A172 (cell line): ENCODE data around the gene ZFAND2B. TPM values are rescaled to one million over a fixed set of nuclear protein-coding genes. Genes with fewer than 3 reads are reported as not detected.

Source experiments
- DNase-seq: peaks from one replicate; pipeline ENCODE4 v3.0.0-alpha.2; 2015; ENCODE audit warnings: low spot score
- total RNA-seq: library from RNA; depleted of rRNA; stranded (reverse); fragments of >200 nt; shearing (Covaris generic); gene quantifications from 2 replicates; pipeline ENCODE4 v1.2.3, GENCODE V29; 2014

Gene ZFAND2B
- total RNA-seq, 1 experiment from 2014 or later: 57.6 TPM

GRCh38 chr2:219220652-219221402, 14.2 kb downstream of the ZFAND2B start:
- no peak for DNase-seq

DNA sequence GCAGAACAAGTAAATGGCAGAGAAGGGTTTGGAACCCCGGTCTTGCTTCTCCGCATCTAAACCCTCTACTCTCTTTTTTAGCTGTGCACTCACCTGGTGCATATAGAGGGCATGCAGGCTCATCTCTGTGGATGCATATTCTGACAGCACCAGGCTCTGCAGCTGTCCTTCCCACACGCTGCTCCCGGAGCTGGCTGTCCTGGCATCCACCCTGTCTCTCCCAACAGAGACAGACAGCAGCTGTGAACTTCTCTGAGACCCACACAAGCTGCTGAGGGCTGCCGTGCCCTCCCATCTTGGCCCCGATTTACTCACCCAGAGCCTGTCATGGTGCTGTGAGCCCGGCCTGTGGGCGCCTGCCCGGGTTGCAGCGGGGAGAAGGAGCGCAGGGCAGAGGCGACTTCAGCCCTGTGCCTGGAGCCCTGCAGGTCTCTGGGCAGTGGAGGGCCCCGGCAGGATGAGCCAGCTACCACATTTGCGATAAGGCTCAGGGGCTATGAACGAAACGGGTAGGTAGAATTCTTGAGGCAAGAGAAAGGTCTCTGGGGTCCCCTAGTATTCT, 15.5 kb downstream of the ZFAND2B start:
- DNase-seq: no peak

- no peak for DNase-seq
Observed at GRCh38 chr2:219223831-219224610, 17.4 kb downstream of the ZFAND2B start.

DNA sequence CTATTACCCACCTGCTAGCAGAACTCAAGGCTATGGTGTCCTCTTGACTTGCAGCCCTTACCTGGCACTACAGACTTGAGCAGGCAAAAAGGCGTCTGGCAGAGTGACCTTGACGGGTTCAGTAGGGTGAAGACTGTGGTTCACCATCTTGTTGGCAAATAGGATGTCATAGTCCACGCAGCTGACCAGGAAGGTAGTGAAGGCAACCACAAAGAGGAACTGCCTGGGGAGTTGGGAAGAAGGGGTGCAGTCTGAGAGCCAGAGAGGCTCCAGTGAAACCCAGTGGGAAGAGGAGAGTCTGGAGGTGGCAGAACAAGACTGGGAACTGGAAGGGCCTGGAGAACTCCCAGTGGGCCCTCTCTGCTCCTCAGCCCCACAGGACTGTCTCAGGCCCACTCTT, 18.8 kb downstream of the ZFAND2B start:
- DNase-seq: no peak

GRCh38 chr2:219228041-219228910, 21.7 kb downstream of the ZFAND2B start:
- no peak for DNase-seq

- no peak for DNase-seq
Observed at GRCh38 chr2:219228911-219229304, 22.3 kb downstream of the ZFAND2B start.

DNA sequence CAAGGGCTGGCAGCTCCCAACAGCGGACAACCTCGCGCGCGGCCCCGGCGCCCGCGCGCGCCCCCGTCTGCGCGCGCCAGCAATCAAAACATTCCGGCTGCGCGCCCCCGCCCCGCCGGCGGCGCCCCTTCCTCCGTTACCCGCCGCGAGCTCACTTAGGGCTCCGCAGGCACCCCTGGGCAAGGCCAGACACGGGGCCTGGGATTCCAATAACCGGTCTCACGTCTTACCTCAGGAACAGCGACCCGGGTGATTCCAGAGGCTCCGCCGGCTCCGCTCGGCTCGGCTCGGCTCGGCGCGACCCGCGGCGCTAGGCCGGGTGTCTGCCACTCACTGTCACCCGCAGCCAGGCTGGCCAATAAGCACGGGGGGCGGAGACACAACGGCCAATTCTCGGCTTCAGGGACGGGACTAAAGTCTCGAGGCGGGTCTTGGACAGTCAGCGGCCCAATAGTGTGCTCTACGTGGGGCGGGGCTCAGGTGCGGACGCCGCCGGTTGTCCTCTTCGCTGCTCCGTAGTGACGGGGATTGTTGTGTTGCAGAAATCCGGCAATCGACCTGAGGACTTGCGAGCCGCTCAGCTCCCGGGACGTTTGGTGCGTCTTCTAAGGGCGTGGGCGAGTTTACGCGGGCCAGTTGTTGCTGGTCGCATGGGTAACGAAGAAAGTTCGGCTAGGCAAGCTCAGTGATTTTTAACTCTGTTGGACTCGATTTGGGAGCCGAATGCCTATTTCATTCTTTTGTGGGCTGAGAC, 22.9 kb downstream of the ZFAND2B start, which contains the start of the genes ANKZF1 and ATG9A:
ANKZF1 (plus strand) TSS at position 502 of the 754 bp plus-strand sequence. CDS start 452 bp downstream, outside the sequence.
ATG9A (minus strand) TSS at position 332 of the 754 bp plus-strand sequence. CDS start 1,612 bp downstream, outside the sequence.
- peak; percentile 98 for DNase-seq

- peak; percentile 40 for DNase-seq
Observed at GRCh38 chr2:219230059-219230540, 23.5 kb downstream of the ZFAND2B start.

- DNase-seq: no peak
Observed at GRCh38 chr2:219234331-219234730, 27.7 kb downstream of the ZFAND2B start.

DNA sequence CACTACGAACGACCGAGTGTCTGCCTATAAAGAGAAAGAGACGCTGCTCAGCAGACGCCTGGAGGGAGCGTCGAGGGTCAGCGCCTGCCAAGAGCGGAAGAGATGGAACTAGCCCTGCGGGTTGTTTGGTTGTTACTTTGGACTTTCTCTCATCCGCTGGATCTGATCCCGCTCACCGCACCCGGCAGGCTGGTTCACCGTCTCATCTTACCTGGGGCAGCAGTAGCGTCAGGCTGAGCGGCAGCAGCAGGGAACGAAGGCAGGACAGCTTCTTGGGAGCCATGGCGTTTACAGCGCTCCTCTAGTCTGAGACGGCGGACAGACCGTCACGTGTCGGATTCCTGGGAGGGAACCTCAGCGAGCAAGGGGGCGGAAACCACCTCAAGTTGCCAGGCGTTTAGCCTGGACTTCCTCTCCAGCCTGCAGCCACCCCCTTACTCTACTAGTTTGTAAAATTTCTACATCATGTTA, 36.7 kb downstream of the ZFAND2B start:
- DNase-seq: no peak

DNA sequence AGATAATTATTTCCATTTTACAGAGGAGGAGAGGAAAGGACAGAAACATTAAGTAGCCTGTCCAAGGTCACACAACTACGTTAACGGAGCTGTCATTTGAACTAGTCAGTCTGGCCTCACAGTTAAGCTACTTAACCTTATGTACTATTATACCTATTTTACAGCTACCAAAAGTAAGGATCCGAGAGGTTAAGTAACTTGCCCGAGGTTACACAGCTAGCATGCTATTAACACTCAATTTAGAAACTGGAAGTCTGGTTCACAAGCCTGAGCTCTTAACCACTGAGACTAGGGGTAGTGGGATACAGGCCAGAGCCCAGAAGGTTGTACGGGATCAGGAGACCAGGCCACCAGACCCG, 38.2 kb downstream of the ZFAND2B start:
- no peak for DNase-seq

DNA sequence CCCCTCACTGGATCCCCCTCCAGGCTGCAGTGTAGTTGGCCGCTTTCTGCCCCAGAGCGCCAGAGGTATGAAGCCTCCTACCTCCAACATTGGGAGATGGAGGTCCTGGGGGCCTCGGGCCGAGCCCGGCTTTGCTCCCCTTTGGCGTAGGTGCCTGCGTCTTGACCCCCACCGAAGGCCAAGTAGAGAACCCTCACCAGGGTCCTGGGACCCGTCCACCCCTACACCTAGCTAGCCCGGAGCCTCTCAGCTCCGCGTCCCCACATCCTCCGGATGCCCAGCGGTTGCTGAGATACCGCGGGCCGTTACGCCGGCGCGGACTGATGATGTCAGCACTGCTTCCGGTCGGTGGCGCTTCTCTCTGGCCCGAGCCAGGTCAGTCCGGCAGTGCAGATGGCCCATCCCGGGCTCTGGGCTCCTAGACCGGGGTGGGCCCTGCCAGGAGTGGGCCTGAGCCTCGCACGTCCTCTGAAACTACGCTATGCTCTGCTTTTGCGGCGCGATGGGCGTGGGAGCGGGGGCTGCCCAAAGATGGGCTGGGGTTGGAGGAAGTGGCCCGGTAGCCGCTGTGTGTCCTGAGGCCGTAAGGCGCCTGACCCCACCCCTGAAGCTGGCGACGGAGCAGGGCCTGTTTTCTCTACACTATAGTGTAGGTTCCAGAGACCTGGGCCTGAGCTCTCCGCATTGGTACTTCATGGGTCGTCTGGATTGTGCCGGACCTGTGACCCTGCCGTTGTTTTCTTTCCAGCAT, 38.7 kb downstream of the ZFAND2B start, which contains the start of the genes GLB1L and STK16:
GLB1L (minus strand) TSS at position 297 of the 751 bp plus-strand sequence. CDS start 1,871 bp downstream, outside the sequence.
STK16 (plus strand) TSS at position 332 of the 751 bp plus-strand sequence. CDS start 521 bp downstream, outside the sequence.
- peak; percentile 89 for DNase-seq

GRCh38 chr2:219245899-219246230, 39.3 kb downstream of the ZFAND2B start:
- DNase-seq: no peak

DNA sequence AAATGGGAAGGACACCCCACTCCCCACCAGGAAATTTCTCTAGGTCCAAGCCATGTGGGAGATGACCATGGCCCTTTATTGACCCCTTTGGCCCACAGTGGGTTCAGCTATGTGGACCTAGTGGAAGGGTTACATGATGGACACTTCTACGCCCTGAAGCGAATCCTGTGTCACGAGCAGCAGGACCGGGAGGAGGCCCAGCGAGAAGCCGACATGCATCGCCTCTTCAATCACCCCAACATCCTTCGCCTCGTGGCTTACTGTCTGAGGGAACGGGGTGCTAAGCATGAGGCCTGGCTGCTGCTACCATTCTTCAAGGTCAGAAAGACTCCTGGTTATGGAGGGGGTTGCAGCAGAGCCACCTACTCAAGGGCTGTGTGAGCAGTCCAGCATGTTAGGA, 40.0 kb downstream of the ZFAND2B start:
- DNase-seq: no peak

DNA sequence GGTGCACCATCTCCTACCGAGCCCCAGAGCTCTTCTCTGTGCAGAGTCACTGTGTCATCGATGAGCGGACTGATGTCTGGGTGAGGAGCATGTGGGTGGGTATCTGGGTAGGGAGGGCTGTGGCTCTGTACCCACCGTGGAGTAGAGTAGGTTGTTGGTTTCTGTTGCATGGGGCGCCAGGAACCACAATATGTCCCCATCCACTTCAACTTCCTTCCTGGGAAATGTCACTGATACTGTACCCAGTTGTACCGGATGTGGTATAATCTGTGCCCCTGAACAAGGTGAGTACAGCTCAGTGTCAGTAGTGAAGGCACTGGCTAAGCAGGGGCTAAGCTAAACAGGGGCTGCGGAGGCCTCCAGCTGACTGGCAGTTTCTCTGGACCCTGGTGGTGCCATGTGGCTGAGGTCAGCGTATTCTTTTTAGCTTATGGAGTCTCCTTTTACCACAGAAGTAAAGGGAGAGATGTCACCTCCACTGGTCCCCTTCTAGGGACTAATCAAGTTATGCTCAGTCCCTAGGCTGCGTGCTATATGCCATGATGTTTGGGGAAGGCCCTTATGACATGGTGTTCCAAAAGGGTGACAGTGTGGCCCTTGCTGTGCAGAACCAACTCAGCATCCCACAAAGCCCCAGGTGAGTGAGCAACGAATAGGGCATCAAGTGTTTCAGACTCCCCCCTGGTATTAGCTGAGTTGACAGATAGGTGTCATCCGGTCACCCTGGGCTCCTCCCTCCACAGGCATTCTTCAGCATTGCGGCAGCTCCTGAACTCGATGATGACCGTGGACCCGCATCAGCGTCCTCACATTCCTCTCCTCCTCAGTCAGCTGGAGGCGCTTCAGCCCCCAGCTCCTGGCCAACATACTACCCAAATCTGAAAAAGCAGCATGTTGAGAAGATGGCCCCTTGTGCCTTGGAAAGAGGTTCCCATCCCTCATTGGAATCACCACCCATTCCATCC, 41.4 kb downstream of the ZFAND2B start:
- no peak for DNase-seq

DNA sequence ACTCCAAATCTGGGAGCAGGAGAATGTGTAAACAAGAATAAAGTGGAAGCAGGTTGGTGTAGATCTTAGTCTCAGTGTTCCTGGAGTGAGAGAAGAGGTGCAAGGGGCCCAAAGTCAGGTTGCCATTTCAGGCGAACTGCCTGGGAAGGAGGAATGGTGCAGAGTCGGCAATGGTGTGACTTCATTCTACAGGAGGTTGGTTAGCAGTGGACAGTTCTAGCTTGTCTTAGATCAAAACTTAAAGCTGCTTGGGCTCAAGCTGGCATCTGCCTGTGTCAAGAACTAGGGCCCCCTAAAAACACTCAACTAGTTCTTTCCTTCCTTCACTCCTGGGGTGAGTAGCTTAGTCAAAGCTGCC, 42.2 kb downstream of the ZFAND2B start:
- DNase-seq: no peak

DNA sequence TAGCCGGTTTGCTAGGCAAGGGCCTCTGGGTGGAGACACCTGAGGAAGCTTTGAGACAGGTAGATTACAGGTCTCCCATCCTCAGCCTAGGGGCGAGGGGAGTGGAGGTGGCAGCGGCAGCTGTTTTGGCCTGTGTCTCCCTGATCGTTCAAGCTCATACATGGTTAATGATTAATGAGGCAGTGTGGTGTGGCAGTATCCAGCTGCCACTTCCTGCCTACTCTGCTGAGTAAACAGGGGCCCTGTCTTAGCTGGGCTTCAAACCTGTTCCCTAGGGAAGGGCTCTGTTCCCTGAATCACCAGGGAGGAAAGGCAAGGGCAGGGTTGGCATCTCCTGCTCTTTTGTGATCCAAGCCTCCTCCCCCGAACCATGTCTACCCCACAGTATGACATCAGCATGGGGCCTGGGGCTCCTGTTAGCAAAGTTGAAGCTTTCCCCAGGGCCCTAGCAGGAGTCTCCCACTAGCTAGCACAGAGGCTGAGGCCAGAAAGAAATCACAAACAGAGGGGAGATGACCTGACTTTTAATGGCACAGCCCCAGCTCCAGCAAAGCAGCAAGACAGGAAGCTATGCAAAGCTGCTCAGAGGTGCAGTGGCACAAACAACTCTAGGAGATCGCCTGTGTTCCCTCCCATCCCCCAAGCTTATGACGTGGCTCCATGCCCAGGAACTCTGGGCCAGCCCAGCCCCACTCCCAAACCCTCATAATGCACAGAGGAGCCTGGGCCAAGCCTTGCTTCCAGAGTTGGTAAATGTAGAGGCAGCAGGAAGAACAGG, 42.8 kb downstream of the ZFAND2B start:
- DNase-seq: peak; percentile 94
